Renal pelvis (tissue), 4 donors: ENCODE measurements around the gene C17orf100. TPM values are rescaled to one million over a fixed set of nuclear protein-coding genes. Genes with fewer than 3 reads are reported as not detected.

Experiments
- DNase-seq: peaks from one replicate; pipeline ENCODE4 v3.0.0-alpha.2; 2013
- polyA plus RNA-seq, 3 donors: library from polyadenylated mRNA; unstranded; fragments of 120-200 nt; gene quantifications; one replicate each; pipeline ENCODE4 v1.2.1, GENCODE V29; 2013; ENCODE audit not compliant: insufficient read length in 3 of 3

The C17orf100 gene
- polyA plus RNA-seq, 3 donors: 8.8 to 11.0 (median 9.9) TPM

GRCh38 chr17:6666077-6666521, 14.5 kb downstream of the C17orf100 start:
- DNase-seq: peak; percentile 80

DNA sequence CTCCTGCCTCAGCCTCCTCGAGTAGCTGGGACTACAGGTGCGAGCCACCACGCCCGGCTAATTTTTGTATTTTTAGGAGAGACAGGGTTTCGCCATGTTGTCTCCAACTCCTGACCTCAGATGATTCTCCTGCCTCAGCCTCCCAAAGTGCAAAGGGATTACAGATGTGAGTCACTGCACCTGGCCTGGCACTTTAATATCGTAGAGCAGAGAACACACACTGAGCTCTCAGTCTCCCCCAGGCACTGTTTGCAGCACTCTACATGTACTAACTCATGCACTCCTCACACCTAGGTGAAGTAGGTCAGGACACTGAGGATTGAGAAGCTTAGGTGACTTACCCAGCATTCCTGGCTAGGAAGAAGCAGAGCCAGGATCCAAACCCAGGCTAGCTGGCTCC, 15.0 kb downstream of the C17orf100 start:
- DNase-seq: no peak

- DNase-seq: no peak
Observed at GRCh38 chr17:6667516-6667915, 16.0 kb downstream of the C17orf100 start.

- DNase-seq: no peak
Observed at GRCh38 chr17:6668219-6668618, 16.7 kb downstream of the C17orf100 start.

GRCh38 chr17:6668727-6669425, 17.3 kb downstream of the C17orf100 start:
- DNase-seq: no peak

DNA sequence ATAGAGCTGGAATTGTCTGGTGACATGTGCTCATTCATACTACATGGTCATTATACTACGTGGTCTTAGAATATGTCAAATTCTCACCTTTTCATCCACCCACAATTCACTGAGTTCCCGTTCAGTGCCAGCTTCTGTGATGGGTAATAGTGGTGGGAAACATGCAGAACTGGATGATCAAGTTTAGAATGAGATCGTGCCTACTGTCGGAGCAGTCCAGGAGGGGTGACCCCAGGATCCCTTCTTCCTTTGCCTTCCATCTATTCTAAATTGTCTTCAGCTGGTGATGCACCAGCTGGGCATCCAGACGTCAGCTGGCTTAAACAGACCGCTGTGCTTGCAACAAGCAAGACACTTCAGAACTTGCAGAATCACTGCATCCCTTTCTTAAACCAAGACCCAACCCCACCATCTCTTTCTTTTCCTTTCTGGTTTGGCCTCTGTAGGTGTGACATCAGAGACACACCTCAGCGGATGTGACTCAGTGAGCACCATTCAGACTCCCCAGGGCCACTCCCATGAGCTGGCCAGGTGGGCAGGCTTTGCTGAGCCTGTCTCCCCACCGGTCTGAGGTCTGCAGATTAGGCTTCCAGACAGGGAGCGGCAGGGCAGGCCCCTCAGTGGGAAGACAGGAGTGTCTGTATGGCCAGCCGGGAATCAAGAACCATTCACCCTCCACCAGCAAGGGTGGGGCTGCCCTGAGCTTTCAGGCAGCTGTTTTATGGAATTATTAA, 18.1 kb downstream of the C17orf100 start:
- no peak for DNase-seq

DNA sequence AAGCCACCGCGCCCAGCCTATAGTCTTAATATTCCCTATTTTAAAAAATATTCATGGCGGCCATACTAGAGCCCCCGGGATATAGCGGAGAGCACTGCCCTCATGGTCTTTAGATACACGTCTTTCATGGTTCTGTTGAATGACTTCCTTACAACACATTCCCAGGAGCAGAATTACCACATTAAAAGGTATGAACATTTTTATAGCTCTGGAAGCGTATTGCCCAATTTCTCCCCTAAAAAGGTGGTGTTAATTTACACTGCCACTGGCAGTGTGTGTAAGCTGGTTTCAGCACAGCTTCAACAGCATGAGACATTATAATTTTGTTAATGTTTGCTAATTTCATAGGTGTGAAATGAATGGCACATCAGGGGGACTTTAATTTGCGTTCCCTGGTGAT, 19.0 kb downstream of the C17orf100 start:
- no peak for DNase-seq

DNA sequence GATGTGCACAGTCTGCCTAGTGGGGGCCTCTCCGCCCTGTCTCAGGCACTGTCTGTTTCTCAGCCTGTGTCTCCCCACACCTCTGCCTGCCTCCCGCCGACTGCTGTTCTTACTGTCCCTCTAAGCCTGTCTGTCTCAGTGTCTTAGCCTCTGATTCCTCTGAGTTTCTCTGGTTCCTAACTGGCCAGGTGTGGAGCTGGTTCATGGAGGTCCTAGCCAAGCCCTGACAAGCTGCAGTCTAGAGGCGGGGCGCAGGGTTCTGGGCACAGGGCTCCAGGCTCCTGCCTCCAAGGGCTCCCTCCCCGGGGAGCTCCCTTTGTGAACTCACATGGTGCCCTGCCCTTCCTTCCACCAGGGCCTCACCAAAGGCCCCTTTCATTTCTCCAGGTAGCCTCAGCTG, 19.4 kb downstream of the C17orf100 start:
- DNase-seq: no peak

GRCh38 chr17:6671431-6671830, 19.9 kb downstream of the C17orf100 start:
- no peak for DNase-seq

- no peak for DNase-seq
Observed at GRCh38 chr17:6674586-6674985, 23.0 kb downstream of the C17orf100 start.

DNA sequence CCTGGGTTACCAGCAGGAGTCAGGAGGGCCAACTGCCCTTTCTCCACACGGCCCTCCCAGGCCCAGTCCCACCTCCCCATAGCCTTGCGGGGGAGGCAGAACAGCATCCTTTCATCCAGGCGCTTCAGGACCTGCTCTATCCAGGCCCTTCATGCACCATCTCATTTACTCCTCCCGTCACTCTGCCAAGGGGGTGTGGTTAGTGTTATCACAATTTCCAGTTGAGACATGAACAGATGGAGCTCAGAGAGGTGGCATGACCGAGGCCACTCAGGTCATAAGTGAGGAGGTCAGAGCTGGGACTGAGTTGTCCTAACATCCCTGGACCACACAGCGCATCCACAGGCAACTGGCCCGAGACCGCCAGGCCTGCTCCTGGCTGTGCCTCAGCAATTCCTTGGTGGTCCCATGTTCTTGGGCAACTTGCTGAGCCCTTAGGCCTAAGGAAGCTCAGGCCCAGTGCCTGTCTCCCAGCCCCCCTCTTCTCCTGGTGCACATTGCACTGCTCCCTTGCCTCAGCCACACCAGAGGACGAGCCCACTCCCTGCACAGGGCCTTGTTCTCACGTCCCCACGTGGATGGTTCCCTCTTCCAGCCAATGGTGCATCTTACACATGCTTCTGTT, 23.8 kb downstream of the C17orf100 start:
- DNase-seq: no peak

GRCh38 chr17:6676802-6677157, 25.2 kb downstream of the C17orf100 start:
- no peak for DNase-seq

GRCh38 chr17:6677158-6677831, 25.7 kb downstream of the C17orf100 start:
- no peak for DNase-seq

DNA sequence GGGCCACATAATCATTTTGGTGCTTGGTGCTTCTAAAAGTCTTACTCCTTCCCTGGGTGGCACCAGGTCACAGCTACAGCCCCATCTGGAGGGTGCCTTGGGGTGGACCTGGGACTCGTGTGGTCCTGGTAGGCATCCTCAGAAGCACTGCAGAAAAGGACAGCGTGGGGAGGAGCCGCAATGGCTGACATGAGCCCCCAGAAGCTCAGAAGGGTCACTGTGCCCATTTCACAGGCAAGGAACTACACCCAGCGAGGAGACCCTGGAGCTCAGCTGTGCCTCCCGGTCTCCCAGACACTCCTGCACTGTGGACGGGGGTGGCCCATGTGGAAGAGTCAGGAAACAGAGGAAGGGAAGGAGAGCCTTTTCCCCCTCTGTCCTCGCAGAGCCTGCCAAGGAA, 26.4 kb downstream of the C17orf100 start:
- no peak for DNase-seq

DNA sequence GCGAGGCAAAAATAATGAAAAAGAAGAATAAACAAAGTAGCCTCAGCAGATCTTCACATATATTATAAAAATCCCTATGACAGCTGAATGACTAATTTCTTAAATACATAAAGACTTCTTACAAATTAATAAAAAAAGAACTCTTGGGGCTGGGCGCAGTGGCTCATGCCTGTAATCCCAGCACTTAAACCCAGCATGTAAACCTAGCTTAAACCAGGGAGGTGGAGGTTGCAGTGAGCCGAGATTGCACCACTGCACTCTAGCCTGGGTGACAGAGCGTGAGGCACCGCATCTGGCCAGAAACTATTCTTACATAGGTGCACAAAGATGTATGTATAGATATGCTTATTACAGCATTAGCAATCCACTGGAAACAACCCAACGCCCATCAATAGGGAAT, 27.7 kb downstream of the C17orf100 start:
- DNase-seq: no peak

DNA sequence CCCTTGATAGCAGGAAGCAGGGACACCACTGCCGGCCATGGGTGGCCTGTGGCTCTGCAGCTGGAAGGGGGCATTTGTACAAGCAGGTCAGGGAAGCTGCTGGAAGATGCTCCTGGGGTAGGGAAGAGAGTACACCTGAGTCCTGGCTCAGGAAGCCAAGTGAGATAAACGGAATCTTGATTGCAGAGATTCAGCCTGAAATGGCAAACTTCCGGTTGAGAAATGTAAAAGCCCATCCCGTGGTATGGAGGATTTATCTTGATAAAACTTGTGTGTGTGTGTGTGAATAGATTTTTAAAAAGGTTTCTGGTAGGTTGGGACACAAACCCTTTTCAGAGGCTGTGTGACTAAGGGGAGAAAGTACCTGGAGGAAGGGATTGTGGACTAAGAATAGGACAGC, 29.6 kb downstream of the C17orf100 start:
- DNase-seq: no peak

DNA sequence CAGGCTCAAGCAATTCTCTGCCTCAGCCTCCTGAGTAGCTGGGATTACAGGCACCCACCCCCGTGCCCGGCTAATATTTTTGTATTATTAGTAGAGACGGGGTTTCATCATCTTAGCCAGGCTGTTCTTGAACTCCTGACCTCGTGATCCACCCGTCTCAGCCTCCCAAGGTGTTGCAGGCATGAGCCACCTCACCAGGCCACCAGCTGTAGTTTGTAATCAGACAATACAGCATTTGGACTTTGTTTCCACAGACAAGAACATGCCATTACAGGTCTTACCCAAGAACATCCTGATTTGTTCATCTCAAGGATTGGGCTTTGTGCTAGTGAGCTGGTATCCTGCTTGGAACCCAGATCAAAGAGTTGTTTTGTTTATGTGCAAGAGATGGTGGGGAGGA, 30.1 kb downstream of the C17orf100 start:
- DNase-seq: no peak

- DNase-seq: no peak
Observed at GRCh38 chr17:6682339-6682738, 30.8 kb downstream of the C17orf100 start.

GRCh38 chr17:6683081-6683684, 31.6 kb downstream of the C17orf100 start:
- DNase-seq: no peak

DNA sequence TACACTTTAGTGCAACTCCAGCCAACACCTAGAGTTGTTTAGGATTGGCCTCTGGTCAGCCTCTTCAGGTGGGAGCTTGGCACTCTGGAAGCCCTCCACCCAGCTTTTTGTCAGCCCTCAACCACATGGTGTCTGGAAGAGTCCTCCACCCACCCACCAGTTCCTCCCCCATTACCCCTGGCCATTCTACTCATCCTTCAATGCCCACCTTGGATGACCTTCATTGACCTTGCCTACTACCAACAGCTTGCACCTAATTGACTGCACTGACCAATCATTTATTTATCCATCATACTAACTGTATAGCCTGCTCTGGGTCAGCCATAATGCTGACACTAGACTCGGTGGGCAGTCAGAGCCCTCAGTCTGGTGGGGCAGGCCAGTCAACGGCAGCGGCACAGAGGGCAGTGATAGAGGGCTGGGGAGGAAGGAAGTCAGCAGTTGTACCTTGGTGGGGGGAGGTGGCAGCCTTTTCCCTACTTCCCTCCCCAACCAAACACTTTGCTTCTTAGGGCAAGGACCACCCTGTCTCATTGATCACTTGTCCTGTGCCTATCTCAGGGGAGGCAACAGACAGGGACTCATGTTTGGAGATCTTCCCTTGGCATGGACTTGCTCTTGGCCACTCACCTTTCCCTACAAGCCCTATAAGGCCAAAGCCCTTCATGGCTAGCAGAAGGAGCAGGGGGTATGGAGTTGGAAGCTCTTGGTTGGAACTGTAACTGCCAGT, 32.3 kb downstream of the C17orf100 start:
- DNase-seq: no peak

DNA sequence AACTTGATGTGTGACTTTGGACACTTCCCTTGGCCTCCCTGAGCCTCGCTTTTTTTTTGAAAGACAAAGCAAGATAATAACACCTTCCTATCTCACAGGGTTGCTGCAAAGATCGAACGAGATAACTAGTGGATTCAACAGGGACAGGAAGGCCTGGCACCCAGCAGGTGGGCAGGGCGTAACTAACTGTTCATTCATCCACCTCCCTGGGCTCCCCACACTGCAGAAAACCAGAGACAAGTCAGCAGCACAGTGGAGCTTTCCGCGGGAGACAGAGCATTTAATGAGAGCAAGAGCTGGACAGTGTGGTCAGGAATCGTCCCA, 32.9 kb downstream of the C17orf100 start:
- no peak for DNase-seq
